Stimulated activated CD8-positive, alpha-beta memory T cell treated with anti-CD3 and anti-CD28 coated beads, Interleukin-12 subunit alpha, Interleukin-12 subunit beta, amount 100 ng/mL, for 24 hours (primary cell): ENCODE results near the gene RSPH10B2.
"Not testable (repeated sequence)": the region's sequence is repeated elsewhere in the genome, so short reads cannot be mapped to it uniquely, and the experiment has no call there.

ENCODE experiments used
- DNase-seq: peaks from one replicate; pipeline ENCODE4 v3.0.0-alpha.2; 2020; ENCODE audit errors: extremely low read depth

The RSPH10B2 gene

GRCh38 chr7:6842278-6842921 lies 88.5 kb downstream of the RSPH10B2 start:
- DNase-seq: not testable (repeated sequence)

- DNase-seq: not testable (repeated sequence)
Observed at GRCh38 chr7:6843092-6843491, 89.2 kb downstream of the RSPH10B2 start.

- DNase-seq: not testable (repeated sequence)
Observed at GRCh38 chr7:6843654-6844053, 89.8 kb downstream of the RSPH10B2 start.

GRCh38 chr7:6845971-6846449 lies 92.1 kb downstream of the RSPH10B2 start:
- DNase-seq: not testable (repeated sequence)

GRCh38 chr7:6847751-6848150 lies 93.8 kb downstream of the RSPH10B2 start:
- not testable (repeated sequence) for DNase-seq
